ENCODE data around the gene RAP2C. TPM values are rescaled to one million over a fixed set of nuclear protein-coding genes. Genes with fewer than 3 reads are reported as not detected.

RAP2C gene
- total RNA-seq, 2 experiments from 2014 or later: 28.7 to 30.1 TPM

DNA sequence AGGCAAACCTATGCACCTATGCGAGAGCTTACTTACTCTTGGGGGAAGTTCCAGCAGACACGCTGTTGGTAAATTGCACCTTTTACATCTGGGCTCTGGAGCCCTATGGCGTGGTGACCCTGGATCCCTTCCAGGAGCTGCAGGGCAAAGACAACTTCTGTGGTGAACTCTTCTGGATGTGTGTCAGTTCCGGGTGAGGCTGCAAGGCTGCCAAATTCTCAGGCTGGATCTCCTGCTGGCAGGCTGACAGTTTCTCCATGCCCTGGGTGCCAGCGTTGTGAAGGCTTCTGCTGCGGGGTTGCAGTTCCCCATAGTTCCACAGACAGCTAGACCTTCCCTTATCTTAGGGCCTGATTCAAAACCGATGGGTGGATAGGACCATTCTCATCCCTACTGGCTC, 37.9 kb downstream of the RAP2C start:
- no peaks in the 10 kb centered on the region for H3K4me1 Mint-ChIP-seq (ENCODE audit: low read depth)
- DNase-seq: no peak
- CTCF ChIA-PET: no interaction called here
- intact Hi-C loops (cut with micrococcal nuclease): no loop called here
- no peaks in the 10 kb centered on the region for H3K27me3 Mint-ChIP-seq
- no peaks in the 10 kb centered on the region for H3K9me3 Mint-ChIP-seq
- H3K27ac Mint-ChIP-seq: no peak overlapping the region
- H3K36me3 Mint-ChIP-seq (ENCODE audit: low read depth): no peaks in the 10 kb centered on the region
- no peak for ATAC-seq
- no peak for TF ChIP-seq CTCF (IDR thresholded peaks at IDR 0.05)
- no peak overlapping the region for H3K4me3 Mint-ChIP-seq
- POLR2A ChIA-PET: no interaction called here

DNA sequence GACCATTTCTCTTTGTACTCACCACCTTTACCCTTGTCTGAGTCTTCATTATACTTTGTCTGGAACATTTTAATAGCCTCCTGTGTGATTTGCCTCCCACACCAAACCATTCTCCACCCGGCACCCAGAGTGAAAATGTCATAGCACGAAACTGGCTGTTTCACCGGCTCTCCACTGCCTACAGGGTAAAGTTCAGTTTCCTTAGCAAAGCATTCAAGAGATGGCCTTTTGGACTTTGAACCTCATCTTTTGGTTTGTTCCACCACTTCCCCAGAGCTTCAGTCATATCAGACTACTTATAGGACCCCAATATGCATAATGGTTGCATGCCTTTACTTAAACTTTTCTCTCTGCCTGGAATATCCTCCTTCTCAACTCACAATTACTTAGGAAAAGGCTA, 38.3 kb downstream of the RAP2C start:
- Mint-ChIP-seq H3K36me3 (ENCODE audit: low read depth) (no peaks in the 10 kb centered on the region), H3K4me3 (no peak overlapping the region), H3K9me3 (no peaks in the 10 kb centered on the region), H3K4me1 (ENCODE audit: low read depth) (no peaks in the 10 kb centered on the region), H3K27ac (no peak overlapping the region), H3K27me3 (no peaks in the 10 kb centered on the region)
- ChIA-PET POLR2A (no interaction called here), CTCF (no interaction called here)
- intact Hi-C loops (cut with micrococcal nuclease): no loop called here
- no peak for ATAC-seq
- TF ChIP-seq CTCF (IDR thresholded peaks at IDR 0.05): no peak
- DNase-seq: no peak

- Mint-ChIP-seq H3K9me3 (no peaks in the 10 kb centered on the region), H3K27ac (no peak overlapping the region), H3K27me3 (no peaks in the 10 kb centered on the region), H3K4me1 (ENCODE audit: low read depth) (peaks cover 3% of the 10 kb centered on the region), H3K4me3 (no peak overlapping the region), H3K36me3 (ENCODE audit: low read depth) (no peaks in the 10 kb centered on the region)
- POLR2A ChIA-PET: no interaction called here
- DNase-seq: no peak
- intact Hi-C loops (cut with micrococcal nuclease): no loop called here
- CTCF ChIA-PET: no interaction called here
- no peak for TF ChIP-seq CTCF (IDR thresholded peaks at IDR 0.05)
- ATAC-seq: no peak
These were observed 45.6 kb downstream of the RAP2C start for GRCh38 chrX:132173647-132174046.

GRCh38 chrX:132171881-132172280, 47.4 kb downstream of the RAP2C start:
- Mint-ChIP-seq H3K27ac (no peak overlapping the region), H3K4me1 (ENCODE audit: low read depth) (peaks cover 3% of the 10 kb centered on the region), H3K36me3 (ENCODE audit: low read depth) (no peaks in the 10 kb centered on the region), H3K27me3 (no peaks in the 10 kb centered on the region), H3K9me3 (no peaks in the 10 kb centered on the region), H3K4me3 (no peak overlapping the region)
- CTCF ChIA-PET: no interaction called here
- intact Hi-C loops (cut with micrococcal nuclease): no loop called here
- ATAC-seq: no peak
- POLR2A ChIA-PET: no interaction called here
- DNase-seq: no peak
- no peak for TF ChIP-seq CTCF (IDR thresholded peaks at IDR 0.05)

GRCh38 chrX:132171478-132171877, 47.8 kb downstream of the RAP2C start:
- DNase-seq: no peak
- CTCF ChIA-PET: no interaction called here
- H3K9me3 Mint-ChIP-seq: no peaks in the 10 kb centered on the region
- H3K4me1 Mint-ChIP-seq (ENCODE audit: low read depth): peaks cover 3% of the 10 kb centered on the region
- POLR2A ChIA-PET: no interaction called here
- H3K27ac Mint-ChIP-seq: no peak overlapping the region
- intact Hi-C loops (cut with micrococcal nuclease): no loop called here
- no peak for TF ChIP-seq CTCF (IDR thresholded peaks at IDR 0.05)
- no peaks in the 10 kb centered on the region for H3K36me3 Mint-ChIP-seq (ENCODE audit: low read depth)
- H3K4me3 Mint-ChIP-seq: no peak overlapping the region
- ATAC-seq: no peak
- no peaks in the 10 kb centered on the region for H3K27me3 Mint-ChIP-seq

All from activated CD8-positive, alpha-beta T cell treated with anti-CD3 and anti-CD28 coated beads for 36 hours (primary cell).